GM18526 (cell line): ENCODE results near the gene ZNF281.

Experiments used
- POLR2A ChIP-seq: IDR thresholded peaks from 3 replicates; pipeline ENCODE4 v1.6.1; 2011; ENCODE audit not compliant: insufficient read length; ENCODE audit errors: extremely low read depth

The ZNF281 gene

DNA sequence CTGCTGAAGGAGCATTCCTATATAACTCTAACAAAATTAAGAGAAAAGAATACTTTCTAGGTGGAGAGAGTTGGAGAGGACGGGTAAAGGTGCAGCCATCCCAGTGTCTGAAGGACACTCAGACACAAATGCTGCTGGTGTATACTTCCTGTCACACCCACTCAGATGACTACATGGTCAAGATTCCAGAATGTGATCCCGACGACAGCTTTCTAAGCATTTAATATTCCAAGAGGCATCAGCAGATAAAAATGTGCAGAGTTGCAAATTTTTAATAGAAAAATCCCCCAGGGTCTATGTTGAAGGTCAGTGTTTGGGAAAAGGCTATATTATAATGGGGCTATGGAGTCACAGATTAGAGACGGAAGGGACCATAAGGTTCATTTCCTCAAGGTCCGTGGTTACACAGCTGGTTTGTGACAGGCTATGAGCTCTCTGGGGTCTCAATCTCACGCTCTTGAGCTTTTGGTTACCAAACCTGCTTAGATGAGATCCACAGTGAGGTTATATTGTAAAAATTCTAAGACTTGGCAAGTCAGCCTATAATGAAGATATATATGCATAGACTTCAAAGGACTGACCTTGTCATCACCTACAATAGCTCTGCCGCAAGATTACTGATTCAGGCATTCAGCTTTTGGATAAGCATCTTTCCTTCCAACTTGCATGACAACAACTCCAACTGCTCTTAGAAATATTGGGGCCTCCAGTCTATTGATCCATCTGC is 35.1 kb downstream of the ZNF281 start:
- no peak for TF ChIP-seq POLR2A

DNA sequence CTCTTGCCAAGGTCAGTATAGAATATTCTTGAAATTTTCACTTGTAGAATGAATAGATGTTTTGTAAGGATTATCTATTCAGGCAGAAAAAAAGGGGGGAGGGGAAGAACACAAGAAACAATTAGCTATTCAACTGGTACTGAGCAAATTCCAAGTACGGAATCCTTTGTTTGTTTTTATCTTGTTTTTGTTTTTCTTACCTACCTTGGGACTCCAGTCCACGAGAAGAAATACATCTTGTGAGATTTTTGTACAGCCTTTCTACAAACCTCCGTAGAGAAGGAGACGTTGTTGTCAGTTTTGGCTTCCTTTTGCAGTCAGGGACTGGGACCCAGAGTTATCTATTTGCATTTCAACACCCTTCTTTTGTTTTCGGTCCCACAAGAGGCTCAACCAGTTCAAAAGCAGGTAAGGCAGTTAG is 36.0 kb downstream of the ZNF281 start:
- TF ChIP-seq POLR2A: no peak

DNA sequence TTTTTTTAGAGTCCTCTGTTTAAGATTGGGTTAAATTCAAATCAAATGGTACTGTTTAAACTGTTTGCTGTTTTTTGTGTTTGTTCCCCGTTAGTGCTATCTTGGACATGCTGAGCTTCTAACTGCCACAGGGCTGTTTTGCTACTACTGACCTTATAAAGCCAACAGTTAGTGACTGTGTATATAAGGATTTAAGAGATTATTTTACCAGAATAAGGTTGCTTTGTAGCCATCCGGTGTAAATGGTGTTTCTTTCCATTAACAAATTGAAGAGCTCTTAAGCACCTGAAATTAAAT is 37.0 kb downstream of the ZNF281 start:
- no peak for TF ChIP-seq POLR2A

DNA sequence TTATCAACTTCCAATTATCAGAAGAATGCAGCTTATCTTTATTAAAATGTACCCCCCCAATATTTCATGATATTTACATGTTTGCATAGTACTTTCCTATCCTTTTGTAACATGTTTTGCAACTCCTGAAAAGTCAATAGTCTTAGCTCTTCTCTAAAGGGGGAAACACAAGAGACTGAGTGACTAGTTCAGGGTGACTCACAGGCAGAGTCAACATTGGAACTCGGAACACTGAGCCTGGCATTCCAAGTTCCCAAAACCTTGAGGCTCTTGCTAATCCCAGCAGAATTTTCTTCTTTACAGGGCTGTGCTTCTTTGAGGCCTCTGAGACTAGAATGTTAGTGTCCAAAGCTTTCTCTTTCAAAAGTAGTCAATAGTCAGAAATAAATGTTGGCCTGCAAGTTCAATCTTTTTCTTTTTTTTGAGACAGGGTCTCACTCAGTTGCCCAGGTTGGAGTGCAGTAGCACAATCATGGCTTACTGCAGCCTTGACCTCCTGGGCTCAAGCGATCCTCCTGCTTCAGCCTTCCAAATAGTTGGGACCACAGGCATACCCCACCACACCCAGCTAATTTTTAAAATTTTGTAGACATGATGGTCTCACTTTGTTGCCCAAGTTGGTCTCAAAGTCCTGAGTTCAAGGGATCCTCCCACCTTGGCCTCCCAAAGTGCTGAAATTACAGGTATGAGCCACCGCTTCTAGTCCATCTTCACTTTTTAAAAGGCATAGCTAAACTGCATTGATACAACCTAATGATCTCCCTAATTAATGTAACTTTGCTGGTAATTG is 37.5 kb downstream of the ZNF281 start:
- TF ChIP-seq POLR2A: no peak

DNA sequence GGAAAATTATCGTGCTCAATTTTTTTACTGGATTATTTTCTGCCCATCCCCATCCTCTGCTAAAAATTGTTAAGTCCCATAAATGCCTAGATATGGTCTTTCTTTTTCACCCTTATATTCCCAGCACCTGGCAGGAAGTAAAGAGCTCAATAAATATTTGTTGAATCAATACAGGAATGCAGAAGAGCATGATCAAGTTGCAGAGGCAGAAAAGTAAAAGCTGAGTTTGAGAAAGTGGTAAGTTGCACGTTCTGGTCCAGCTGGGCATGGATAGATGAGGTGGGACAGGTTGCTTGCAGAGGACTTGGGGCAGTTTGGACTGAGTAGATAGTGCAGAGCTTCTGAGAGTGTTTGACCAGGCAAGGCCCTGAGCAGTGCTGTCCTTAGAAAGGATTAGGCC is 40.1 kb downstream of the ZNF281 start:
- TF ChIP-seq POLR2A: no peak

DNA sequence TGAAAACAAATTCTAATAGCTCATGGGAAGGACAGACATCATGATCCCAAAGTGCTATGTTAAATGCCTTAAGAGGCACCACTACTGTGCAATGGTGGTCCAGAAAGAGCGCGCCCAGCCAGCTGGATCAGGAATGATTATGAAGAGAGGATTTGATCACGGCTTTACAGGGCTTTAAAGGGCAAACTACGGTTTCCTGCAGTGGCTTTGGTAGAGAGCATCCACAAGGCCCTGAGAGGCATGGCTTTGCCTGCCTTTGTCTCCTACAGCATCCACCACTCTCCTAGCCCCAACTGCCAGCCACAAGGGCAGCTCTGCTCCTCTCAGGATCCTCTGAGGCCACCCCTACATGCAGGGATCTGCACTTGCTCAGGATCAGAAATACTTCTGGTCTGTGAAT is 40.7 kb downstream of the ZNF281 start:
- TF ChIP-seq POLR2A: no peak

DNA sequence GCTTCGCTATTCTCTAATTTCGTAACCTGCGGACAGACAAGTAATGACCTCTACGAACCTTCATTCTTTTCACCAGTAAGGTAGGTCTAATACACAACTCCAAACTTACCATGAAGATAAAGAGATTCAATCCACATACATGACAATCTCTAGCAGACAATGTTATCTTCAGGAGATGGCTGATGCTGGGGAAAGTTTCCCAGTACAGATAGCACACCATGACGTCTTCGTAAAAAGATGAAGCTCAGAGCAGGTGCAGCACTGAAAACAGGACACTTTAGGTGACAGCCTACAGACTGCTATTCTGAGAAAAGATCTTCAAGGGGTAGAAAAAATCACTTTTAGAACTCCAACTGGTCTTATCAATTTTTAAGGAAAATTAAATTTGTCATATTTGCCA is 41.3 kb downstream of the ZNF281 start:
- no peak for TF ChIP-seq POLR2A

DNA sequence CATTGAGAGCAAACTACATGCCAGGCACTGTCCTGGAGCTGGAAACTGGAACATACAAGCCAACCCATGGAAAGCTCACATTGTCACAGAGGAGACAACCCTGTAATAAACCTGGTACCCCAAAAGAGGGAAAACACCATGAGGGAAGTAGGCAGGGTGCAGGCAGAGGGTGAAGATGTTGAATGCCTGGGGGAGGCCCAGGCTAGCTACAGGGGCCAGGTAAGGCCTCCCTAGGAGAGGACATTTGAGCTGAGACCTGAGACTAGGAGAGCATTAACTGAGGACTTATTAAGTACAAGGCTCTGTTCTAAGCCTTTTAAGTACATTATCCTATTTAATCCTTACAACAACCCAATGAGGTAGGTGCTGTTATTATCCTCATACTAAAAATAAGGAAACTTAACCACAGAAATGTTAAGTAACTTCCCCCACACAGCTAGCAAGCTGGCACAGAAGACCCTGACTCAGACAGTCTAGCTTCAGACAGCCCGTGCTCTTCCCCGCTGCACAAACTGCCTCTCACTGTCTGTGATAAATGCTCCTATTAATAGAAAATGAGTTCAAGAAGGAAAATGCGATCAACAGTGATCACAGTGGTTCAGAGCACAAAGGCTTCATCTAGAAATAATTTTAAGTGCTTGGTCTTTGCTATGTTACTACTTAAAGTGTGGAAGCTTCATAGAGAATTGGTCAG is 41.8 kb downstream of the ZNF281 start:
- no peak for TF ChIP-seq POLR2A

DNA sequence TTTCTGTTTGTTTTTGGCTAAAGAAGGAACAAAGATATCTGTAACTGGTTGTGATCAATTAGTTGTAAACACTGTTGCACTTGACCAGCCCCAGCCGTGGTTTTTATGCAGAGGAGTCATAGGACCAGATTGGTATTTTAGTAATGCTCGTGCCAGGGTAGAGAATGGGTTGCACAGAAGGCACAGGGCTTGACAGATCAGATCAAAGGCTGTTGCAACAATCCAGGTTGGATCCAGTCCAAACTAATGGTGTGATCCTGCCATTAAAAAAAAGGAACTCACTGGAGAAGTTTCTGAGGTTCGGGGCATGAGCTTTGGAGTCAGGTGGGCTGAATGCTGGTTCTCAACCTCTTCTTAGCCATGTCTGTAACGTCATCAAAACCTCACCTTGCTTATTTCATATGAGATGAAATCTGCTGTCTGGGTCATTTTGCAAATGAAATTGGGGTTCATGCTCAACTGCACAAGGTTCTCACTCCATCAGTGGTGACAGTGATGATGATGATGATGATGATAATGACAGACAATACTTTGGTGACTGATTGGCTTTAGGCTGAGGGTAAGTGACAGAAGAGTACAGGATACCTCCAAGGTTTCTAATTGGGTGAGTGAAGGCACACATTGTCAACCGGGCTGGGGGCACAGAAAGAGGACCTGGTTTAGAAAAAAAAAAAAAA is 43.1 kb downstream of the ZNF281 start:
- no peak for TF ChIP-seq POLR2A

DNA sequence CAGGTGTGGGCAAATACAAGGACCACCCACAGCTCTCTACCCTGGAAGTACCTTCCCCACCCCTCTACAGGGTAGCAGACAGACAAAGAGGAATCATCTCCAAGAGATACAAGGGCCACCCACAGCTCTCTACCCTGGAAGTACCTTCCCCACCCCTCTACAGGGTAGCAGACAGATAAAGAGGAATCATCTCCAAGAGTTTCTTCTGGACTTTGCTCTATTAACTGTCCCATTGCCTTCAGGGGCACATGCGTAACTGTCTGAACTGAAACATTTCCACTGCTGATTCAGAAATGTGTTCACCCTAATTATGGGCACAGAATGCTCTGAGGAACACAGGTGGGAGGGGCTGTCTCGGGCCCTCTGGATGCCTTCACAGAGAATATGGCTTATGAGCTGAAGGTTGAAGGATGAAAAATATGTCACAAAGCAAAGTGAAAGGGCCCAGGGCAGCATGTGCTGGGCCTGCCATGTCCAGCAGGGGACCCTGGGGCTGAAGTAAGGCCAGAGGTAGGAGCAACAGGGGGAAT is 43.9 kb downstream of the ZNF281 start:
- TF ChIP-seq POLR2A: no peak

DNA sequence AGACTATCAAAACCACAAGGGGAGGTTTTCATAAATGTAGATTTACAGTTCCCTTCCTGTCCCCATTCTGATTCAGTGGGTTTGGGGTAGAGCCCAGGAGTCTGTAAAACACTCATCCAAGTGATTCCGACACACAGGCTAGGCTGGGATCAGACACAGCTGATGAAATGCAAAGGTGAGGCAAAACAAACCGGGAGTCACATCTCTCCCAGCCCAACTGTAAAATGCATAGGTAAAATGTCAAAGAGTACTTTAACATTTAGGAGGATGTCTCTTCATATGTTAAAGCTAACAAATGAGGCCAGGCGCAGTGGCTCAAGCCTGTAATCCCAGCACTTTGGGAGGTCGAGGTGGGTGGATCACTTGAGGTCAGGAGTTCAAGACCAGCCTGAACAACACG is 45.0 kb downstream of the ZNF281 start:
- no peak for TF ChIP-seq POLR2A

DNA sequence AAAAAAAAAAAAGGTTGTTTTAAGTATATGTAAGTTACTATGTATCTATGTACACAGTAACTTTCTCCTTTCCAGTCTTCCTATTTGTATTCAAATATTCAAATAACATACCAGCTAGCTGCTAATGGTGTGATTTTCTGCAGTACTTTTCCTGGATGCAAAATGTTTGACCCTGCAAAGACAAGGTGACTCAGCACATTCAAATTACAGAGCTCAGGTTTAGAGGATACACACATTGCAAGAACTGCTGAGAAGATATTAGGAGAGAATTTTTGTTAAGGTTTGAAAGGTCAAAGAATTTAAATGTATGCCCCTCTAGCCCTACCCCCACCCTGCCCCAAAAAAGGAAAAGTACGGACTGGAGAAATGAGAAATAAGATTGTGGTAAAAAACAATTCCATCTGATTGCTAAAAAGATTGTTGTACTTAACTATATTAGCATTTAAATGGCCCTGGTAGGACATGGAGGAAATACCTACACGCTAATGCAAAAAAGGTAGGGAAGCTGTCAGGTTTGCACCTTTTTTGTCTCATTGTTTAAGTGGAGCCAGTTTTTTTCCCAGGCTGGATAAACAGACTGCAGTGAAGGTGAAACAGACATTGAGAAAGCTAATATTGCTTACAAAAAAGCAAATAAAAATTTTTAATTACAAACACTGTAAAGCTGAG is 45.6 kb downstream of the ZNF281 start:
- TF ChIP-seq POLR2A: no peak

DNA sequence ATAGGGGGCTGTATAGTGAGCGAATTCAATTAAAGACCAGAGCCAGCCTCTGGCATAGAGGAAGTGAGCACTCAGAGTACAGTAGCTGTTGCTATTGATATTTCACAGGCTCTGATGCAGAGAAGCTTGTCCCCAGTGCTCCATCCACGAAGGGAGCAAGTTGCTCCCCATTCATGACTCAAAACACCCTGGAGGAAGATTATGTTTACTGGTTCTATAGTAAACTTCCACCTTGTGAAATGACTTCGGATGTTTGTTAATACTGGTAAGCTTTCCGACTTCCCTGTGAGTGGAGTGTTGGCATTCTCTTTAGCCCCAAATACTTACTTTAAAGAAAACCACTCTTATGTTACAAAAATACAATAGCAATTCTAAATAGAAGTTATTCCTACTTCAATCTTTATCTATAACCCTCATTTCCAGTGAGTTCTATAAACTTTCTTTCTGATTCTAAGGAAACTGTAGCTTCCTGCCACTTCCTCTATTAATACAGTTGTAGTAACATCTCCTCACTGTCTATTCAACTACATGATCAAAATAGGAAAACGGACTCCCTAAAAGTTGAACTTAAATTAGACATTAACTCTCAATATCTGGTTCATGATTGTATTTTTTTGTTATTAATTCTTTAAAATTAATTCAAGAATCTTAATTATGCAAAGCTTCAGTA is 46.4 kb downstream of the ZNF281 start:
- TF ChIP-seq POLR2A: no peak

DNA sequence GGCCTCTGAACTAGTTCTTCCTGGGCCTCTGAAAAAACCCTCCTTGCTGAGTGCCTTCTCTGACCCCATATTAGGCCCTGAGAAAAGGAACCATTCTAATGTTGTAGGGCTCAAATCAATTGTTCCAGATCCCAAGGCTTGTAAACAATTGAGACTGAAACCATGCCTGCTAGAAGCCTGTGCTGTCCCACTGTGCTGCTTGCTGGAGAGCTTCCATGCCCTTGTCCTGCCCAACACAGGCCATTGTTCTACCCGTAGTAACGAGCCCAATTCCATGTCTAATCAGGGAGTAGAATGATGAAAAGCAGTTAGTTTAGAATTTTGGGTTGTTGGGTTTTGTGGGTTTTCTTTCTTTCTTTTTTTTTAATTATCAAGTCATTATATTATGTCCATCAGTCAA is 47.4 kb downstream of the ZNF281 start:
- TF ChIP-seq POLR2A: no peak
